ENCODE measurements around the gene CISD3.

Gene CISD3

DNA sequence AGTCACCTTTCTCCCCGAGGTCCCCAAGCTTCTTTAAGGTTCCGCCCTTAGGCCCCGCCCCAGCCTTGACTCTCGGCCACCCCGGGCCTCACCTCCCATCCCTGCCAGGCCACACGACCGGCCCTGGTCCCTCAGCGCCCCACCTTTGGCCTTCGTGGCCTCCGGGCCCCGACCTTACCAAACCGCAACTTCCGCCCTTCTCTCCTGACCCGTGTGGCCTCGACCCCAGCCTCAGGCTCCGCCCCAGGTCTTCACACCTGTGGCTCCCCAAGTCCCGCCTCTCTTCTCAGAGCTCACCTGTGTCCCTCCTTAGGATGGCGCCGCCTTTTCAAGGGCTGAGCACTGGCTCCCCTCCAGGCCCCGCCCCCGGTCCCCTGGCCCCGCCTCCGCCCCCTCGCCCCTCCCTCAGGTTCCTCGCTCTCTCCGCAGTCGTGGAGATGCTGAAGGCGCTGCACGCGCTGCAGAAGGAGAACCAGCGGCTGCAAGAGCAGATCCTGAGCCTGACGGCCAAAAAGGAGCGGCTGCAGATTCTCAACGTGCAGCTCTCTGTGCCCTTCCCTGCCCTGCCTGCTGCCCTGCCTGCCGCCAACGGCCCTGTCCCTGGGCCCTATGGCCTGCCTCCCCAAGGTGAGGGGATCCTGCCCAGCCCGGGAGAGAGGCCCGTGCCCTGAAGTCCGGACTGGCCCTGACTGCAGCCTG, 10.0 kb upstream of the CISD3 start (continued):
- TF ChIP-seq, protein P1, sequence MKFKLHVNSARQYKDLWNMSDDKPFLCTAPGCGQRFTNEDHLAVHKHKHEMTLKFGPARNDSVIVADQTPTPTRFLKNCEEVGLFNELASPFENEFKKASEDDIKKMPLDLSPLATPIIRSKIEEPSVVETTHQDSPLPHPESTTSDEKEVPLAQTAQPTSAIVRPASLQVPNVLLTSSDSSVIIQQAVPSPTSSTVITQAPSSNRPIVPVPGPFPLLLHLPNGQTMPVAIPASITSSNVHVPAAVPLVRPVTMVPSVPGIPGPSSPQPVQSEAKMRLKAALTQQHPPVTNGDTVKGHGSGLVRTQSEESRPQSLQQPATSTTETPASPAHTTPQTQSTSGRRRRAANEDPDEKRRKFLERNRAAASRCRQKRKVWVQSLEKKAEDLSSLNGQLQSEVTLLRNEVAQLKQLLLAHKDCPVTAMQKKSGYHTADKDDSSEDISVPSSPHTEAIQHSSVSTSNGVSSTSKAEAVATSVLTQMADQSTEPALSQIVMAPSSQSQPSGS (tag by site-specific recombination; IDR thresholded peaks at IDR 0.05; ENCODE audit: low read depth): no peak
- TF ChIP-seq ZNF571 (tag by site-specific recombination; IDR thresholded peaks at IDR 0.05) (no peak), ZNF202 (tag by site-specific recombination; IDR thresholded peaks at IDR 0.05; ENCODE audit: borderline replicate concordance) (no peak), ZEB2 (tag by site-specific recombination; IDR thresholded peaks at IDR 0.05) (no peak), ZNF175 (tag by site-specific recombination; IDR thresholded peaks at IDR 0.05) (no peak), ZNF558 (tag by site-specific recombination; IDR thresholded peaks at IDR 0.05) (no peak), SP2 (tag by site-specific recombination; IDR thresholded peaks at IDR 0.05) (peak; percentile 29), ZNF146 (tag by site-specific recombination; IDR thresholded peaks at IDR 0.05) (no peak), SCRT2 (tag by site-specific recombination; IDR thresholded peaks at IDR 0.05) (peak; percentile 59; the same call in 1 of the 2 replicates), ZNF311 (tag by site-specific recombination; IDR thresholded peaks at IDR 0.05; ENCODE audit: borderline replicate concordance) (no peak), SCRT1 (tag by site-specific recombination; IDR thresholded peaks at IDR 0.05; ENCODE audit: borderline replicate concordance) (peak; percentile 59; the same call in 1 of the 2 replicates), ZNF48 (tag by site-specific recombination; IDR thresholded peaks at IDR 0.05) (no peak)
- TF ChIP-seq, protein P2, sequence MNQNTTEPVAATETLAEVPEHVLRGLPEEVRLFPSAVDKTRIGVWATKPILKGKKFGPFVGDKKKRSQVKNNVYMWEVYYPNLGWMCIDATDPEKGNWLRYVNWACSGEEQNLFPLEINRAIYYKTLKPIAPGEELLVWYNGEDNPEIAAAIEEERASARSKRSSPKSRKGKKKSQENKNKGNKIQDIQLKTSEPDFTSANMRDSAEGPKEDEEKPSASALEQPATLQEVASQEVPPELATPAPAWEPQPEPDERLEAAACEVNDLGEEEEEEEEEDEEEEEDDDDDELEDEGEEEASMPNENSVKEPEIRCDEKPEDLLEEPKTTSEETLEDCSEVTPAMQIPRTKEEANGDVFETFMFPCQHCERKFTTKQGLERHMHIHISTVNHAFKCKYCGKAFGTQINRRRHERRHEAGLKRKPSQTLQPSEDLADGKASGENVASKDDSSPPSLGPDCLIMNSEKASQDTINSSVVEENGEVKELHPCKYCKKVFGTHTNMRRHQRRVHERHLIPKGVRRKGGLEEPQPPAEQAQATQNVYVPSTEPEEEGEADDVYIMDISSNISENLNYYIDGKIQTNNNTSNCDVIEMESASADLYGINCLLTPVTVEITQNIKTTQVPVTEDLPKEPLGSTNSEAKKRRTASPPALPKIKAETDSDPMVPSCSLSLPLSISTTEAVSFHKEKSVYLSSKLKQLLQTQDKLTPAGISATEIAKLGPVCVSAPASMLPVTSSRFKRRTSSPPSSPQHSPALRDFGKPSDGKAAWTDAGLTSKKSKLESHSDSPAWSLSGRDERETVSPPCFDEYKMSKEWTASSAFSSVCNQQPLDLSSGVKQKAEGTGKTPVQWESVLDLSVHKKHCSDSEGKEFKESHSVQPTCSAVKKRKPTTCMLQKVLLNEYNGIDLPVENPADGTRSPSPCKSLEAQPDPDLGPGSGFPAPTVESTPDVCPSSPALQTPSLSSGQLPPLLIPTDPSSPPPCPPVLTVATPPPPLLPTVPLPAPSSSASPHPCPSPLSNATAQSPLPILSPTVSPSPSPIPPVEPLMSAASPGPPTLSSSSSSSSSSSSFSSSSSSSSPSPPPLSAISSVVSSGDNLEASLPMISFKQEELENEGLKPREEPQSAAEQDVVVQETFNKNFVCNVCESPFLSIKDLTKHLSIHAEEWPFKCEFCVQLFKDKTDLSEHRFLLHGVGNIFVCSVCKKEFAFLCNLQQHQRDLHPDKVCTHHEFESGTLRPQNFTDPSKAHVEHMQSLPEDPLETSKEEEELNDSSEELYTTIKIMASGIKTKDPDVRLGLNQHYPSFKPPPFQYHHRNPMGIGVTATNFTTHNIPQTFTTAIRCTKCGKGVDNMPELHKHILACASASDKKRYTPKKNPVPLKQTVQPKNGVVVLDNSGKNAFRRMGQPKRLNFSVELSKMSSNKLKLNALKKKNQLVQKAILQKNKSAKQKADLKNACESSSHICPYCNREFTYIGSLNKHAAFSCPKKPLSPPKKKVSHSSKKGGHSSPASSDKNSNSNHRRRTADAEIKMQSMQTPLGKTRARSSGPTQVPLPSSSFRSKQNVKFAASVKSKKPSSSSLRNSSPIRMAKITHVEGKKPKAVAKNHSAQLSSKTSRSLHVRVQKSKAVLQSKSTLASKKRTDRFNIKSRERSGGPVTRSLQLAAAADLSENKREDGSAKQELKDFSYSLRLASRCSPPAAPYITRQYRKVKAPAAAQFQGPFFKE (tag by site-specific recombination; IDR thresholded peaks at IDR 0.05; ENCODE audit: borderline replicate concordance): no peak
- TF ChIP-seq, protein P3, sequence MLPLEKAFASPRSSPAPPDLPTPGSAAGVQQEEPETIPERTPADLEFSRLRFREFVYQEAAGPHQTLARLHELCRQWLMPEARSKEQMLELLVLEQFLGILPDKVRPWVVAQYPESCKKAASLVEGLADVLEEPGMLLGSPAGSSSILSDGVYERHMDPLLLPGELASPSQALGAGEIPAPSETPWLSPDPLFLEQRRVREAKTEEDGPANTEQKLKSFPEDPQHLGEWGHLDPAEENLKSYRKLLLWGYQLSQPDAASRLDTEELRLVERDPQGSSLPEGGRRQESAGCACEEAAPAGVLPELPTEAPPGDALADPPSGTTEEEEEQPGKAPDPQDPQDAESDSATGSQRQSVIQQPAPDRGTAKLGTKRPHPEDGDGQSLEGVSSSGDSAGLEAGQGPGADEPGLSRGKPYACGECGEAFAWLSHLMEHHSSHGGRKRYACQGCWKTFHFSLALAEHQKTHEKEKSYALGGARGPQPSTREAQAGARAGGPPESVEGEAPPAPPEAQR (tag by site-specific recombination; IDR thresholded peaks at IDR 0.05): no peak

DNA sequence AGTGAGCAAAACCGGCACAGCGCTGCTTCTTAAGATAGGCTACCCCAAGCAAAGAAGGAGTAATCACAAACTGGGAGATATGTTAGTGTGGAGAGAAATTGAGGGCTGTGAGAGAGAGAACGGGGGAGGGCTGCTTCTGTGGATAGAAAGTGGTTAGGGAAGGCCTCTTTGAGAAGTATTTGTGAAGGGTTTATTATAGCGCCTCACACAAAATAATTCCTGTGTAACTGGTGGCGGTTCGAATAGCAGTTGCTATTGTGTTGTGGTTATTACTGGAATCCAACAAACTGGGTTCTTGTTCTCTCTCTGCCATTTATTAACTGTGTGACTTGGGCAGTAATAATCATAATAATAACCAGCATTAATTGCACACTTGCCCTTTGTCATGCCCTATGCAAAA, 9.2 kb upstream of the CISD3 start:
- Histone ChIP-seq H3K4me3 (ENCODE audit: low read depth, low read length) (no peak overlapping the region), H3K4me1 (ENCODE audit: control insufficient read depth, insufficient read depth, low read length) (no peaks in the 10 kb centered on the region), H3K9me3 (ENCODE audit: control insufficient read depth, insufficient read depth, low read depth, low read length) (no peaks in the 10 kb centered on the region), H3K27ac (ENCODE audit: extremely low read depth, low read depth, low read length) (no peak overlapping the region), H3K36me3 (ENCODE audit: control insufficient read depth in 2 of 2, insufficient read depth in 1 of 2, low read length in 2 of 2) (peaks cover 3 to 71% of the 10 kb centered on the region in 2 experiments; a peak in 2 of 3 replicates)
- POLR2A ChIA-PET: interaction anchor here (0.5 kb wide), 1 partner anchor 14 kb away, joined by 3 read pairs; no protein-coding TSS in a partner anchor
- CTCF ChIA-PET: no interaction called here
- no peak for TF ChIP-seq ZFP3 (tag by site-specific recombination; IDR thresholded peaks at IDR 0.05; ENCODE audit: low read depth)
- no peak for TF ChIP-seq ZNF416 (tag by site-specific recombination; IDR thresholded peaks at IDR 0.05)
- TF ChIP-seq ZNF660 (tag by site-specific recombination; IDR thresholded peaks at IDR 0.05): no peak
- no peak for TF ChIP-seq ZBTB21 (tag by site-specific recombination; IDR thresholded peaks at IDR 0.05)
- TF ChIP-seq ZNF658 (tag by site-specific recombination; IDR thresholded peaks at IDR 0.05): no peak
- TF ChIP-seq MEIS1 (CRISPR knock-in tag; IDR thresholded peaks at IDR 0.05; ENCODE audit: borderline replicate concordance): no peak
- TF ChIP-seq ZNF510 (tag by site-specific recombination; IDR thresholded peaks at IDR 0.05; ENCODE audit: insufficient replicate concordance): no peak
- no peak for TF ChIP-seq ZBTB20 (tag by site-specific recombination; IDR thresholded peaks at IDR 0.05)
- TF ChIP-seq OVOL3 (tag by site-specific recombination; IDR thresholded peaks at IDR 0.05): no peak
- no peak for TF ChIP-seq ZNF24 (tag by site-specific recombination; IDR thresholded peaks at IDR 0.05)
- TF ChIP-seq ZNF548 (tag by site-specific recombination; IDR thresholded peaks at IDR 0.05): no peak
- TF ChIP-seq ZNF558 (tag by site-specific recombination; IDR thresholded peaks at IDR 0.05): no peak
- no peak for TF ChIP-seq ZBTB8A (tag by site-specific recombination; IDR thresholded peaks at IDR 0.05)
- TF ChIP-seq ZNF571 (tag by site-specific recombination; IDR thresholded peaks at IDR 0.05): no peak
- no peak for TF ChIP-seq ZNF561 (tag by site-specific recombination; IDR thresholded peaks at IDR 0.05; ENCODE audit: borderline replicate concordance)

Measured in HEK293 (cell line).